ENCODE measurements around the gene SMU1. TPM values are rescaled to one million over a fixed set of nuclear protein-coding genes. Genes with fewer than 3 reads are reported as not detected.

SMU1 gene
- total RNA-seq, 1 experiment from 2014 or later: 23.2 TPM

GRCh38 chr9:33105504-33105903, 29.0 kb upstream of the SMU1 start:
- H3K36me3 Mint-ChIP-seq: no peaks in the 10 kb centered on the region

More at GRCh38 chr9:33105504-33105903, 29.0 kb upstream of the SMU1 start:
- Mint-ChIP-seq H3K27ac (no peak overlapping the region), H3K9me3 (no peaks in the 10 kb centered on the region), H3K4me3 (no peak overlapping the region), H3K27me3 (ENCODE audit: low read depth) (no peaks in the 10 kb centered on the region; the same call in 1 of the 2 replicates), H3K4me1 (peaks cover 21% of the 10 kb centered on the region)
- DNase-seq (ENCODE audit: low spot score) (no peak), ATAC-seq (no peak)
- ChIA-PET POLR2A (no interaction called here), CTCF (no interaction called here)
- TF ChIP-seq TEAD1 (CRISPR knock-in tag; IDR thresholded peaks at IDR 0.05) (no peak), CDX4 (CRISPR knock-in tag; IDR thresholded peaks at IDR 0.05; ENCODE audit: borderline replicate concordance) (no peak), CREM (CRISPR knock-in tag; IDR thresholded peaks at IDR 0.05) (no peak), EMX1 (CRISPR knock-in tag; IDR thresholded peaks at IDR 0.05) (no peak), ARID4B (CRISPR knock-in tag; IDR thresholded peaks at IDR 0.05; ENCODE audit: borderline replicate concordance) (no peak), IRF1 (CRISPR knock-in tag; IDR thresholded peaks at IDR 0.05) (no peak), CBFB (CRISPR knock-in tag; IDR thresholded peaks at IDR 0.05; ENCODE audit: low read depth) (no peak), SP1 (CRISPR knock-in tag; conservative IDR thresholded peaks at IDR 0.05) (no peak), ATF1 (CRISPR knock-in tag; IDR thresholded peaks at IDR 0.05) (no peak), STAT6 (CRISPR knock-in tag; conservative IDR thresholded peaks at IDR 0.05; ENCODE audit: low read depth) (no peak), AFF4 (CRISPR knock-in tag; IDR thresholded peaks at IDR 0.05; ENCODE audit: borderline replicate concordance) (no peak), MYBL2 (CRISPR knock-in tag; IDR thresholded peaks at IDR 0.05) (no peak), ZSCAN18 (CRISPR knock-in tag; IDR thresholded peaks at IDR 0.05) (no peak), KAT7 (CRISPR knock-in tag; IDR thresholded peaks at IDR 0.05; ENCODE audit: borderline replicate concordance) (no peak), SOX15 (CRISPR knock-in tag; IDR thresholded peaks at IDR 0.05) (no peak), MAX (CRISPR knock-in tag; IDR thresholded peaks at IDR 0.05) (no peak), AR (CRISPR knock-in tag; IDR thresholded peaks at IDR 0.05) (no peak), ZBTB43 (CRISPR knock-in tag; IDR thresholded peaks at IDR 0.05) (no peak), GRHL2 (CRISPR knock-in tag; IDR thresholded peaks at IDR 0.05; ENCODE audit: insufficient replicate concordance, severe bottlenecking) (no peak)

Measured in WTC11 (cell line).